ENCODE data around the gene LRP6.

LRP6 gene

DNA sequence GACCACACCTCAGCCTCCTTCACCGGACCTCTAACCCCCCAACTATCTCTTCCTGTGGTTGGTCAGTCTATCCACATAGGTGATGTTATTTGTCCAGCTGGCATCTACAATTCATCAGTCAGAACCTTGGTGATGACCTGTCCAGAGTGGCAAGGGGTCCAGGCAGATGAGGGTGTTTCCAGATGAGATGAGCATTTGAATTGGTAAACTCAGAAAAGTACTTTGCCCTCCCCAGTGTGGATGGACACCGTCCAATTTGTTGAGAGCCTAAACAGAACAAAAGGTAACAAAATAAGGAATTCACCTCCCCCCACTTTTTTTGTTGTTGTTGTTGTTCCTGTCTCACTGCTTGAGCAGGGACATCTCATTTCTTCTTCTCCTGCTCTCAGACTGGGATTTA lies 34.3 kb upstream of the LRP6 start:
- no peak for TF ChIP-seq NFRKB (IDR thresholded peaks at IDR 0.05)
- POLR2A ChIA-PET: no interaction called here
- CTCF ChIA-PET: no interaction called here
- no peak for DNase-seq (ENCODE audit: extremely low spot score)

DNA sequence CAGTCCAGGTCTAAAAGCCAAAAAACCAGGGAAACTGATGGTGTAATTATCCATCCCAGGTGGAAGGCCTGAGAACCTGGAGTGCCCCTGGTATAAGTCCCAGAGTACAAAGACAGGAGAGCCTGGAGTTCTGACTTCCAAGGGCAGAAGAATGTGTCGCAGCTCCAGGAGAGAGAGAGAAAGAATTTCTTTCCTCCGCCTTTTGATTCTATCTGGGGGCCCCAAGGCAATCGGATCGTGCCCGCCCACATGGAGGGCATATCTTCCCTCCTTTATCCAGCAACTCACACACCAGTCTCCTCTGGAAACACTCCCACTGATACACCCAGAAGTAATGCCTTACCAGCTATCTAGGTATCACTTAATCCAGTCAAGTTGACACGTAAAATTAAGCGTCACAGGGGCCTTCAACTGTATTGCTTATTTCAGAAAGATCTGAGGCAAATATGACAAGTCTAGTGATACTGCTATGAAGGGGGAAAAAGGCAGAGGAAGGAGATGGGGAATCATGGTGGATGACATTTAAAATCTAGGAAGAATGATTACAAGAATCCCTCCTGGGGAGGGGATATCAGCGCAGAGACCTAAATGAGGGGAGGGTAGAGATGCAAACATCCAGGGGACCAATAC lies 30.5 kb upstream of the LRP6 start:
- CTCF ChIA-PET: interaction anchor here (0.6 kb wide), 1 partner anchor 102 kb away, joined by 3 read pairs; no protein-coding TSS in a partner anchor
- POLR2A ChIA-PET: no interaction called here
- no peak for DNase-seq (ENCODE audit: extremely low spot score)
- TF ChIP-seq FOXK2 (IDR thresholded peaks at IDR 0.05) (no peak), HDGF (IDR thresholded peaks at IDR 0.05; ENCODE audit: borderline replicate concordance) (no peak), BHLHE40 (IDR thresholded peaks at IDR 0.05; ENCODE audit: borderline replicate concordance) (no peak), ZNF384 (IDR thresholded peaks at IDR 0.05) (no peak)

DNA sequence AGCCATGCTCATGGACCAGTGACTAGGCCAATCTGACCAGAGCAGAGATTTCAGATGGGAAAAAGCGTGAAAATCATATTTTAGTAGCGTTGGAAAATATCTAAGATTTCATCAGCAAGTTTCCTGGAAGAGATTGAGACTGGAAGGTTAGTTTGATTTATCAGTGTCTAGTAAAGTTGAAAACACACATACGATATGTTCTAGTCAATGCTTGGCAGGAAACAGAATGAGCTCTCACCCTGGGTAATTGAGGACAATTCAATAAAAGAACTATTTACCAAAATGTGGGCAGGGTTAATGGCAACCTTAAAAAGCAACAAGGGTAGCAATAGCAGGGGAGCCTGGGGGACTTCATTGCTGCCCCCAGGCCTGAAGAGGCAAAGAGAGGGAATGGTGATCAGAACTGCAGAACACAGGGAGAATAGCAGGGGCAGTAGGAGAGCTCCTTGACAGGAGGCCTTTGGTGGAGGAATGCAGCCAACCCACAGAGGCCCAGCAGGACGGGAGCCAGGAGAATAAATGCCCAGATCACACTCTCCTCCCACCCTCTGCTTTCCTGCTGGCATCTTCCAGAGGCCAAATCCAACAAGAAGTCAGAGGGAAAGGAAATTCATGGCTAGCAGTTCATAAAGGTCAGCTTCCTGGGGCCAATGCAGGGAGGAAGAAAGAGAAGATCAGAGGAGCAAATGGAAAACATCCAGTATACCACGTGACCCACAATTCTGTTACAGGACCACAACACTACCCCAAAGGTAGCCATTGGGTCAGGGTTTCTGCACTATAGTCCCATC lies 27.6 kb upstream of the LRP6 start:
- DNase-seq (ENCODE audit: extremely low spot score): no peak
- CTCF ChIA-PET: no interaction called here
- TF ChIP-seq TARDBP (IDR thresholded peaks at IDR 0.05) (no peak), FOXA1 (IDR thresholded peaks at IDR 0.05) (no peak), FOXK2 (IDR thresholded peaks at IDR 0.05) (no peak), LEF1 (IDR thresholded peaks at IDR 0.05; ENCODE audit: borderline replicate concordance) (no peak), ZNF384 (IDR thresholded peaks at IDR 0.05) (no peak), L3MBTL2 (conservative IDR thresholded peaks at IDR 0.05) (no peak), ARNT (IDR thresholded peaks at IDR 0.05) (no peak), SP1 (IDR thresholded peaks at IDR 0.05) (no peak), ELF4 (IDR thresholded peaks at IDR 0.05) (no peak), NFRKB (IDR thresholded peaks at IDR 0.05) (no peak), SUZ12 (IDR thresholded peaks at IDR 0.05) (no peak), HDGF (IDR thresholded peaks at IDR 0.05; ENCODE audit: borderline replicate concordance) (no peak), BHLHE40 (IDR thresholded peaks at IDR 0.05; ENCODE audit: borderline replicate concordance) (no peak), FOXM1 (IDR thresholded peaks at IDR 0.05; ENCODE audit: borderline replicate concordance) (no peak), CTBP1 (IDR thresholded peaks at IDR 0.05; ENCODE audit: borderline replicate concordance) (no peak)
- TF ChIP-seq, protein P1, sequence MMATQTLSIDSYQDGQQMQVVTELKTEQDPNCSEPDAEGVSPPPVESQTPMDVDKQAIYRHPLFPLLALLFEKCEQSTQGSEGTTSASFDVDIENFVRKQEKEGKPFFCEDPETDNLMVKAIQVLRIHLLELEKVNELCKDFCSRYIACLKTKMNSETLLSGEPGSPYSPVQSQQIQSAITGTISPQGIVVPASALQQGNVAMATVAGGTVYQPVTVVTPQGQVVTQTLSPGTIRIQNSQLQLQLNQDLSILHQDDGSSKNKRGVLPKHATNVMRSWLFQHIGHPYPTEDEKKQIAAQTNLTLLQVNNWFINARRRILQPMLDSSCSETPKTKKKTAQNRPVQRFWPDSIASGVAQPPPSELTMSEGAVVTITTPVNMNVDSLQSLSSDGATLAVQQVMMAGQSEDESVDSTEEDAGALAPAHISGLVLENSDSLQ (IDR thresholded peaks at IDR 0.05): no peak
- POLR2A ChIA-PET: no interaction called here

DNA sequence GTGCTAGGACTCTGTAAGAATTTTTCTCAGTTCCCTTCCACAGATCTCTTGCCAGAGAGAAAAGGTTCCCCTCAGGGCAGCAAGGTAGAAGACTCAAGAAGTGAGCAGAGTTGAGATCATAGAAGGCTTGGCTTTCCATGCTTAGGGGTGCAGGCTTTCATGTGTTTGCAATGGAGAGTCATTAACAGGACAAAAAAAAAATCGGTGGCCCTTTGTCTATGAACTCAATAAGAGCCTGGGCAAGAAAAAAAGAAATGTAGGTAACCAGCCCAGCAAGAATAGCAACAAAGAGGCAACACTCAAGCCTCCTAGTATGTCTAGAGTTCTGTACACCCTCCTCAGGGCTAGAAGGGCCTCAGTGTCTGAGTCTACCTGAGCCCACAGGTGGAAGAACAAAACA lies 23.4 kb upstream of the LRP6 start:
- DNase-seq (ENCODE audit: extremely low spot score): no peak
- TF ChIP-seq L3MBTL2 (conservative IDR thresholded peaks at IDR 0.05) (no peak), BHLHE40 (IDR thresholded peaks at IDR 0.05; ENCODE audit: borderline replicate concordance) (no peak), SP1 (IDR thresholded peaks at IDR 0.05) (no peak), FOXM1 (IDR thresholded peaks at IDR 0.05; ENCODE audit: borderline replicate concordance) (no peak), SUZ12 (IDR thresholded peaks at IDR 0.05) (no peak), ELF4 (IDR thresholded peaks at IDR 0.05) (no peak), HDGF (IDR thresholded peaks at IDR 0.05; ENCODE audit: borderline replicate concordance) (no peak), FOXK2 (IDR thresholded peaks at IDR 0.05) (no peak)
- CTCF ChIA-PET: no interaction called here
- POLR2A ChIA-PET: no interaction called here

DNA sequence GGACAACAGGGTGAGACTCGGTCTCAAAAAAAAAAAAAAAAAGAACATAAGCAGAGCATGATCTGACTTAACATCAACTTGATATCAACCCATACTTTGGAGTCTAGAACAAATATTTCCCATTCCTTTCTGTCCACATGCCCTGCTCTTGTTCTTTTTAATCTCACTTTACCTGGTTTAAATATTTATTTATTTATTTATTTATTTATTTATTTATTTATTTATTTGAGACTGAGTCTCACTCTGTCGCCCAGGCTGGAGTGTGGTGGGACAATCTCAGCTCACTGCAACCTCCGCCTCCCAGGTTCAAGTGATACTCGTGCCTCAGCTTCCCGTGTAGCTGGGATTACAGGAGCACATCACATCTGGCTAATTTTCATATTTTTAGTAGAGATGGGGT lies 19.6 kb upstream of the LRP6 start:
- no peak for DNase-seq (ENCODE audit: extremely low spot score)
- TF ChIP-seq ELF4 (IDR thresholded peaks at IDR 0.05) (no peak), SP1 (IDR thresholded peaks at IDR 0.05) (no peak), FOXK2 (IDR thresholded peaks at IDR 0.05) (no peak)
- POLR2A ChIA-PET: no interaction called here
- CTCF ChIA-PET: interaction anchor here (0.6 kb wide), 1 partner anchor 39 kb away, joined by 4 read pairs; no protein-coding TSS in a partner anchor

DNA sequence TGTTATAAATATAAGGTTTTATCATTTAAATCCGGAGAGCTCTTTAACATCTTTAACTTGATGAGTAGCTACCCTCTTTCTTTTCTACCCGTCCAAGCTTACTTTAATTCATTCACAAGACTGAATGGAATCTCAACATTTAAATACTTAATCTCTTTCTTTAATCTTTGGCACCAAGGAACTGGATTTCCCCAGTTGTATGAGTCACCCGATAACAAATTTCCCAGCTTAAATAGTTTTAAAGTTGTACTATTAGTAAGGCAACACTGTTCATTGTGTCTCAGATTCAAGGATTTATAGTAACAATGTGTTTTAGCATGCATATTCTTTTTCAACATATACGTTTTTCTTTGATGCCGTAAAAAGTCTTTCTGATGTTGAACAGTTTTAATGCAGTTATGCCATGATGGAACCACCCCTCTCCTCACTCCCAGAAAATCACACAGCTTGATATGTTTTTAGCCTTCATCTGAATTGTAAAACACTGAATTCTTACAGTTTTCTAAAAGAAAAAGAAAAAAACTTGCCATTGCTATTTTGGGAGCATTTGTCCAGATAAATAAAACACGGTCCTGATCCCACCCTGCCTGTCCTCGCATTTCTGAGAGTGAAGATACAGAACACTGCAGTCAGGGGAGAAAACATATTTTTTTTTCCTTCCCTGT lies 16.0 kb upstream of the LRP6 start:
- ChIA-PET CTCF (no interaction called here), POLR2A (no interaction called here)
- DNase-seq (ENCODE audit: extremely low spot score): no peak
- no peak for TF ChIP-seq NFRKB (IDR thresholded peaks at IDR 0.05)
- no peak for TF ChIP-seq FOXA1 (IDR thresholded peaks at IDR 0.05)
- TF ChIP-seq FOXM1 (IDR thresholded peaks at IDR 0.05; ENCODE audit: borderline replicate concordance): no peak
- no peak for TF ChIP-seq ZNF384 (IDR thresholded peaks at IDR 0.05)
- no peak for TF ChIP-seq BHLHE40 (IDR thresholded peaks at IDR 0.05; ENCODE audit: borderline replicate concordance)
- TF ChIP-seq L3MBTL2 (conservative IDR thresholded peaks at IDR 0.05): no peak
- no peak for TF ChIP-seq ELF4 (IDR thresholded peaks at IDR 0.05)
- no peak for TF ChIP-seq ARNT (IDR thresholded peaks at IDR 0.05)
- no peak for TF ChIP-seq CTBP1 (IDR thresholded peaks at IDR 0.05; ENCODE audit: borderline replicate concordance)
- no peak for TF ChIP-seq TARDBP (IDR thresholded peaks at IDR 0.05)
- no peak for TF ChIP-seq HDGF (IDR thresholded peaks at IDR 0.05; ENCODE audit: borderline replicate concordance)
- TF ChIP-seq SUZ12 (IDR thresholded peaks at IDR 0.05): no peak
- no peak for TF ChIP-seq FOXK2 (IDR thresholded peaks at IDR 0.05)
- no peak for TF ChIP-seq SP1 (IDR thresholded peaks at IDR 0.05)
- TF ChIP-seq LEF1 (IDR thresholded peaks at IDR 0.05; ENCODE audit: borderline replicate concordance): no peak
- TF ChIP-seq, protein P1 (IDR thresholded peaks at IDR 0.05): no peak

DNA sequence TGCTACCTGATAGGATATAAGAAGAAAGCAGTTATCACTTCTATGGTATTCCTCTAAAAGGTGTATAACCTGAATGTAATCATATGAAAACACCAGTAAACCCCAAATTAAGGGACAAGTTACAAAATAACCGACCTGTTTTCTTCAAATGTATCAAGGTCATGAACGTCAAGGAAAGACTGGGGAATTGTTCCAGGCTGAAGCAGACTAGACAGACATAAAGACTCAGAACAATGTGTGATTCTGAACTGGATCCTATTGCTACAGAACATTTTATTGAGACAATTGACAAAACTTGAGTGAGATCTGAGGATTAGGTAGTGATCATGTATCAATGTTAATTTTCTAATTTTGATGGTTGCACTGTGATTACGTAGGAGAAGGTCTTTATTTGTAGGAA lies 15.4 kb upstream of the LRP6 start:
- no peak for DNase-seq (ENCODE audit: extremely low spot score)
- ChIA-PET POLR2A (no interaction called here), CTCF (no interaction called here)
- TF ChIP-seq ELF4 (IDR thresholded peaks at IDR 0.05): no peak
- TF ChIP-seq BHLHE40 (IDR thresholded peaks at IDR 0.05; ENCODE audit: borderline replicate concordance): no peak
- TF ChIP-seq, protein P1 (IDR thresholded peaks at IDR 0.05): no peak
- TF ChIP-seq ZNF384 (IDR thresholded peaks at IDR 0.05): no peak
- no peak for TF ChIP-seq ARNT (IDR thresholded peaks at IDR 0.05)
- TF ChIP-seq L3MBTL2 (conservative IDR thresholded peaks at IDR 0.05): no peak
- no peak for TF ChIP-seq FOXK2 (IDR thresholded peaks at IDR 0.05)
- TF ChIP-seq CTBP1 (IDR thresholded peaks at IDR 0.05; ENCODE audit: borderline replicate concordance): no peak
- no peak for TF ChIP-seq NFRKB (IDR thresholded peaks at IDR 0.05)
- no peak for TF ChIP-seq TARDBP (IDR thresholded peaks at IDR 0.05)
- no peak for TF ChIP-seq FOXM1 (IDR thresholded peaks at IDR 0.05; ENCODE audit: borderline replicate concordance)
- TF ChIP-seq SUZ12 (IDR thresholded peaks at IDR 0.05): no peak
- TF ChIP-seq HDGF (IDR thresholded peaks at IDR 0.05; ENCODE audit: borderline replicate concordance): no peak
- TF ChIP-seq SP1 (IDR thresholded peaks at IDR 0.05): no peak
- TF ChIP-seq FOXA1 (IDR thresholded peaks at IDR 0.05): no peak
- TF ChIP-seq LEF1 (IDR thresholded peaks at IDR 0.05; ENCODE audit: borderline replicate concordance): no peak

All from HEK293T (cell line).